ENCODE measurements around the gene MAP3K20. TPM values are rescaled to one million over a fixed set of nuclear protein-coding genes. Genes with fewer than 3 reads are reported as not detected.

MAP3K20 gene
- total and polyA plus RNA-seq, 2 of the 8 experiments (the other 6 are each of a cell fraction or from before 2014, with no cell fraction given), result 3.1 to 11.1 TPM

DNA sequence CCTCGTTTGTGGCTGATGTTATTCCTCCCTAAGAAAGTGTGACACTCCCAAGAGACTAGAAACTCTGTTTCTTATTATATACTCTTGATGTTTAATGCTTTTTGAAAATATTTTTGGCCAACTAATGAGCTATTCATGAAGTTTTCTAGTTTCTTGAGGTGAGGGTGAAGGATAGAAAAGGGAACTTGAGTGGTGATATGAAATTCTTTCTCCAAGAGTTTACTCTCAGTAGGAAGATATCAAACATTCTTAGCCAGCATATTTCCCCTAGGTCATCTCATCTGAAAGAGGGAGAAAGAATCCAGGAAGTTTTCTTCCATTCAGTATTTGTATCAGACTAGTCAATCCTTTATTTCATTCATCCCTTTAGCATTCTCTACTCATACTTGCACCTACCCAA lies 95.7 kb downstream of the MAP3K20 start:
- WGBS, 2 experiments (ENCODE audit: extremely low coverage in 1 of 2, insufficient coverage in 1 of 2, insufficient read length in 1 of 2, insufficient replicate concordance in 2 of 2, low coverage in 1 of 2, low lambda C conversion rate in 2 of 2, missing lambda C conversion rate in 1 of 2), result 89% methylated on average over 1 of the region's 1 CpG; no CpG with 5 or more reads in 1 of the 2 experiments
- POLR2A ChIA-PET (ENCODE audit: partially characterized antibody), result no interaction called here
- Histone ChIP-seq H2BK15ac (ENCODE audit: low read length) (no peak overlapping the region), H3K79me2 (ENCODE audit: control insufficient read depth in 1 of 2, insufficient read depth in 2 of 2, low read length in 2 of 2) (no peaks in the 10 kb centered on the region), H4K8ac (ENCODE audit: extremely low read depth, insufficient read depth, low read length) (no peak overlapping the region), H3K18ac (ENCODE audit: extremely low read depth, low read length) (no peak overlapping the region), H2BK120ac (replicated peaks; ENCODE audit: low read depth, low read length) (no peak overlapping the region), H3K36me3 (ENCODE audit: control insufficient read depth in 2 of 4, insufficient read depth in 4 of 4, low read length in 3 of 4) (no peaks in the 10 kb centered on the region), H3K14ac (ENCODE audit: insufficient read length) (no peak overlapping the region), H2BK12ac (ENCODE audit: low read depth, low read length) (no peak overlapping the region), H3K4me3 (ENCODE audit: extremely low read depth in 1 of 4, insufficient read depth in 2 of 4, low read depth in 3 of 4, low read length in 4 of 4) (no peak overlapping the region), H3K56ac (replicated peaks; ENCODE audit: insufficient read length, low read depth, low read length) (no peak overlapping the region), H3K9ac (replicated peaks in 1 of 4; ENCODE audit: extremely low read depth in 1 of 4, low read depth in 3 of 4, low read length in 3 of 4) (no peak overlapping the region), H3K4me1 (replicated peaks in 1 of 4; ENCODE audit: control insufficient read depth in 3 of 4, insufficient read depth in 4 of 4, low read length in 3 of 4) (no peaks in the 10 kb centered on the region), H3K4me2 (ENCODE audit: insufficient read depth in 1 of 2, low read depth in 2 of 2, low read length in 2 of 2) (no peak overlapping the region), H2AFZ (ENCODE audit: low read length) (no peak overlapping the region), H3K27ac (ENCODE audit: low read depth, low read length) (no peak overlapping the region), H4K20me1 (replicated peaks in 1 of 2; ENCODE audit: control insufficient read depth in 1 of 2, insufficient read depth in 2 of 2, low read length in 2 of 2) (no peaks in the 10 kb centered on the region), H4K91ac (replicated peaks; ENCODE audit: insufficient read length, low read length) (no peak overlapping the region), H3K4ac (replicated peaks; ENCODE audit: insufficient read length, low read depth, low read length) (no peak overlapping the region), H3K23ac (ENCODE audit: insufficient read length) (no peak overlapping the region), H3K9me3 (ENCODE audit: insufficient read depth in 2 of 2, low read depth in 1 of 2, low read length in 1 of 2) (no peaks in the 10 kb centered on the region), H3K79me1 (ENCODE audit: low read depth, low read length) (no peaks in the 10 kb centered on the region), H3K23me2 (ENCODE audit: low read depth, low read length) (peaks cover 2% of the 10 kb centered on the region; the same call in 1 of the 2 replicates), H3K27me3 (replicated peaks in 1 of 4; ENCODE audit: control insufficient read depth in 3 of 4, extremely low read depth in 1 of 4, insufficient read depth in 3 of 4, low read length in 3 of 4) (no peaks in the 10 kb centered on the region), H2BK5ac (ENCODE audit: low read depth, low read length) (no peak overlapping the region), H4K5ac (ENCODE audit: insufficient read length, low read depth, low read length) (no peak overlapping the region), H2AK5ac (ENCODE audit: low read depth, low read length) (no peak overlapping the region), H2BK20ac (ENCODE audit: low read length) (no peak overlapping the region)
- CTCF ChIA-PET (ENCODE audit: partially characterized antibody), result interaction anchor here (1.0 to 1.3 kb wide), 2 partner anchors 39 to 79 kb away, joined by 3 to 8 read pairs; no protein-coding TSS in a partner anchor
- DNase-seq (ENCODE audit: low read depth in 1 of 2, low spot score in 2 of 2), result no peak
- TF ChIP-seq EP300 (IDR thresholded peaks at IDR 0.05; ENCODE audit: borderline replicate concordance in 1 of 2, low read depth in 2 of 2, low read length in 2 of 2) (no peak), RXRA (IDR thresholded peaks at IDR 0.05; ENCODE audit: insufficient read depth, low read depth, low read length) (no peak), SP2 (IDR thresholded peaks at IDR 0.05; ENCODE audit: low read length) (no peak), TEAD4 (IDR thresholded peaks at IDR 0.05; ENCODE audit: low read depth, low read length) (no peak), HDAC6 (IDR thresholded peaks at IDR 0.05; ENCODE audit: low read depth, low read length) (no peak), TAF7 (optimal IDR thresholded peaks at IDR 0.05; ENCODE audit: borderline replicate concordance, low read depth, low read length) (no peak), CBX5 (IDR thresholded peaks at IDR 0.05; ENCODE audit: low read depth, low read length) (no peak), GTF2F1 (IDR thresholded peaks at IDR 0.05; ENCODE audit: borderline replicate concordance, low read depth, low read length) (no peak), SRF (IDR thresholded peaks at IDR 0.05; ENCODE audit: low read depth, low read length) (no peak)
- no peak for FAIRE-seq

Measured in H1 (cell line).